Right cardiac atrium (tissue), 5 donors: ENCODE results near the gene CHERP. TPM values are rescaled to one million over a fixed set of nuclear protein-coding genes. Genes with fewer than 3 reads are reported as not detected.

Experiments
- ATAC-seq, 2 donors: fragments of 200-7000 bp; cut with Tn5 transposase; one replicate each; pipeline versions ENCODE4 v1.8.0 to v1.9.1; 2020; ENCODE audit warnings: moderate library complexity in 2 of 2, mild to moderate bottlenecking in 1 of 2
- DNase-seq, 3 donors: peaks; one replicate each; pipeline ENCODE4 v3.0.0-alpha.2; 2020
- H3K27ac ChIP-seq: one replicate; pipeline ENCODE4 v1.5.1; 2013; ENCODE audit warnings: mild to moderate bottlenecking, low read length, control low read depth, moderate library complexity
- H3K27me3 ChIP-seq: one replicate; pipeline ENCODE4 v1.6.1; 2013; ENCODE audit not compliant: control insufficient read depth, insufficient read depth
- H3K4me1 ChIP-seq: one replicate; pipeline ENCODE4 v1.6.1; 2013; ENCODE audit warnings: low read length; ENCODE audit not compliant: control insufficient read depth, insufficient read depth
- H3K4me3 ChIP-seq: one replicate; pipeline ENCODE4 v1.5.1; 2013; ENCODE audit warnings: low read length, control low read depth
- H3K9me3 ChIP-seq: one replicate; pipeline ENCODE4 v1.6.1; 2013; ENCODE audit warnings: low read length; ENCODE audit not compliant: control insufficient read depth
- WGBS: extraction: QIAGEN DNeasy Blood & Tissue Kit; methylation state at CpG from one replicate; pipeline ENCODE4 v1.1.7; 2013; 5-methylcytosine and 5-hydroxymethylcytosine counted together
- intact Hi-C, 4 donors: fragments of 100-400 bp; cut with DNase I; formaldehyde crosslinking; loops; one replicate each; pipeline versions ENCODE4 v1.11.0 to v1.14.0; 2022 to 2023
- polyA plus RNA-seq: library from polyadenylated mRNA; stranded (reverse); fragments of 200-250 nt; gene quantifications from one replicate; pipeline ENCODE4 v1.2.3, GENCODE V29; 2013
- total RNA-seq, 4 donors: library from RNA; stranded (reverse); fragmentation: NEBNext Ultra II Directional; extraction: Animal tissue kit (Norgen Biotek cat#: 25700); gene quantifications; one replicate each; pipeline ENCODE4 v1.2.1, GENCODE V29; 2021
- donor health status: healthy with polysubstance abuse.
- donor health status: DM: no; HTN: yes; CAD: no.
- donor health status: DM: no; HTN: no; CAD: no.
- donor health status: DM: no; HTN: yes; CAD: no; lungs with severe emphysema.
- donor health status: DM: yes; HTN: yes; CAD: no.

The CHERP gene
- total and polyA plus RNA-seq, 5 donors: 15.6 to 25.8 (median 20.7) TPM

DNA sequence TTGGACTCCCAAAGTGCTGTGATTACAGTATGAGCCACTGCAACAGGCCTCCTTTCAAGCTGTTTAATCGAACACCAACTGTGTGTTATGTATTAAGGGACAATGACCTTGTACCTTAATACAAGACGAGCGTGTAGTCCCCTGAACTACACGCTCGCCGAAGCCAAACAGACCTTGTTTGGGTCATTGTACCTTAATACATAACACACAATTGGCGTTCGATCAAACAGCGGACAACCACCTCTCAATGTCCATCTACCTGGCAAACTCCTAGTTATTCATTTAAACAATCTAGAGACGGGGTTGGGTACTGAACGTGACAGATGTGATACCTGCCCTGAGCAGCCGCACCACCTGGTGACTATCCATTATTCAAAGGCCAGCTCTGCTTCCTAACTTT is 1.3 kb downstream of the CHERP start:
- no peaks in the 10 kb centered on the region for H3K9me3 ChIP-seq
- 81% methylated on average over 12 of the region's 12 CpGs for WGBS
- H3K4me1 ChIP-seq: peaks cover 5% of the 10 kb centered on the region
- peak in 1 of 3 donors; percentile 35 for DNase-seq
- no peak for ATAC-seq
- peak overlapping the region; percentile 85 for H3K4me3 ChIP-seq
- no peaks in the 10 kb centered on the region for H3K27me3 ChIP-seq
- intact Hi-C loops: no loop called here
- no peak overlapping the region for H3K27ac ChIP-seq

- H3K27me3 ChIP-seq: no peaks in the 10 kb centered on the region
- intact Hi-C loops: no loop called here
- ATAC-seq (no peak), DNase-seq (peak in 2 of 3 donors; percentile 28 to 33)
- H3K27ac ChIP-seq: no peak overlapping the region
- peaks cover 5% of the 10 kb centered on the region for H3K4me1 ChIP-seq
- 87% methylated on average over 13 of the region's 13 CpGs for WGBS
- no peak overlapping the region for H3K4me3 ChIP-seq
- no peaks in the 10 kb centered on the region for H3K9me3 ChIP-seq
Measured at GRCh38 chr19:16537111-16537510, 5.1 kb downstream of the CHERP start.

GRCh38 chr19:16536130-16536529 is 6.1 kb downstream of the CHERP start:
- DNase-seq (peak in 1 of 3 donors; percentile 34), ATAC-seq (no peak)
- Histone ChIP-seq H3K9me3 (no peaks in the 10 kb centered on the region), H3K27ac (no peak overlapping the region), H3K4me3 (no peak overlapping the region), H3K4me1 (peaks cover 2% of the 10 kb centered on the region), H3K27me3 (no peaks in the 10 kb centered on the region)
- 92% methylated on average over 9 of the region's 9 CpGs for WGBS
- intact Hi-C loops: no loop called here

GRCh38 chr19:16535381-16535780 is 6.9 kb downstream of the CHERP start:
- H3K4me3 ChIP-seq: no peak overlapping the region
- intact Hi-C loops: no loop called here
- no peak for ATAC-seq

DNA sequence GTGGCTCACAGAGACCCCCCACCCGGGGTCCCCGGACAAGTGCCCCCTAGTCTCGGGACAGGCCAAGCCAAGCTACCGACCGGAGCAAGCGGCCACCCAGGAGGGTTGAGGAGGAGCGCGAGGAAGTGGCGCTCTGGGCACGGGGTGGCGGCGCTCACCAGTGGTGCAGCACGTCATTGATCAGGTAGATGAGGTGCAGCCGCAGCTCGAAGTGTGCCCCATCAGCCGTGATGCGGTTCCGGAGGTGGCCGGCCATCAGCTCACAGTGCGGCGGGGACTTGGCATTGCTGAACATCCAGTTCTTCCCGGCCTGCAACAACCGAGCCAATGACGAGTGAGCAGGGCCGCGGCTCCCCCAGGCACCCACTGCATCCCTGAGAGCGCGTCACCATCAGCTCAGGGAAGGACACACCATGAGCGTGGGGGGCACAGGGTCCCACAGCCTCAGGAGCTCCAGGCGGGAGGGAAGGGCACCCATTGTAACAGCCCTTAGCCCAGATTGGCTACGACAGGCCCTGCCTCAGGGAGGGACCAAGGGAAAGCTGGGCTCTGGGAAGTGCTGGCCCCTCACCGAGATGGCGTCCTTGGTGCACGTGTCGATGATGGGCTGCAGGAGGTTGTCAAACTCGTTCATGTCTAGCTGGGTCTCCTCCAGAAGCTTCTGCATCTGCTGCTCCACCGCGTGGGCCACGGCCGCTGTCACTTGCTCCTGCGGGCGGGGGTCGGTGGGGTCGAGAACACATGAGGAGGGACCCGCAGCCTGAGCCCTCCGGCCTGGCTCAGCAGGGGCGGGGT is 9.6 kb downstream of the CHERP start:
- Histone ChIP-seq H3K27ac (no peak overlapping the region), H3K4me1 (no peaks in the 10 kb centered on the region), H3K9me3 (no peaks in the 10 kb centered on the region), H3K4me3 (no peak overlapping the region), H3K27me3 (no peaks in the 10 kb centered on the region)
- intact Hi-C loops: no loop called here
- DNase-seq (peak in 1 of 3 donors; percentile 37), ATAC-seq (no peak)
- 87% methylated on average over 47 of the region's 47 CpGs for WGBS

More at GRCh38 chr19:16535381-16535780, 6.9 kb downstream of the CHERP start:
- no peaks in the 10 kb centered on the region for H3K27me3 ChIP-seq
- H3K9me3 ChIP-seq: no peaks in the 10 kb centered on the region
- no peaks in the 10 kb centered on the region for H3K4me1 ChIP-seq
- WGBS: 92% methylated on average over 18 of the region's 18 CpGs
- H3K27ac ChIP-seq: no peak overlapping the region
- DNase-seq: peak in 1 of 3 donors; percentile 42

- Histone ChIP-seq H3K27ac (no peak overlapping the region), H3K9me3 (no peaks in the 10 kb centered on the region), H3K27me3 (no peaks in the 10 kb centered on the region), H3K4me3 (no peak overlapping the region), H3K4me1 (no peaks in the 10 kb centered on the region)
- intact Hi-C loops: no loop called here
- ATAC-seq: no peak
- no peak for DNase-seq
- 97% methylated on average over 12 of the region's 12 CpGs for WGBS
Measured at GRCh38 chr19:16531380-16531669, 10.9 kb downstream of the CHERP start.

DNA sequence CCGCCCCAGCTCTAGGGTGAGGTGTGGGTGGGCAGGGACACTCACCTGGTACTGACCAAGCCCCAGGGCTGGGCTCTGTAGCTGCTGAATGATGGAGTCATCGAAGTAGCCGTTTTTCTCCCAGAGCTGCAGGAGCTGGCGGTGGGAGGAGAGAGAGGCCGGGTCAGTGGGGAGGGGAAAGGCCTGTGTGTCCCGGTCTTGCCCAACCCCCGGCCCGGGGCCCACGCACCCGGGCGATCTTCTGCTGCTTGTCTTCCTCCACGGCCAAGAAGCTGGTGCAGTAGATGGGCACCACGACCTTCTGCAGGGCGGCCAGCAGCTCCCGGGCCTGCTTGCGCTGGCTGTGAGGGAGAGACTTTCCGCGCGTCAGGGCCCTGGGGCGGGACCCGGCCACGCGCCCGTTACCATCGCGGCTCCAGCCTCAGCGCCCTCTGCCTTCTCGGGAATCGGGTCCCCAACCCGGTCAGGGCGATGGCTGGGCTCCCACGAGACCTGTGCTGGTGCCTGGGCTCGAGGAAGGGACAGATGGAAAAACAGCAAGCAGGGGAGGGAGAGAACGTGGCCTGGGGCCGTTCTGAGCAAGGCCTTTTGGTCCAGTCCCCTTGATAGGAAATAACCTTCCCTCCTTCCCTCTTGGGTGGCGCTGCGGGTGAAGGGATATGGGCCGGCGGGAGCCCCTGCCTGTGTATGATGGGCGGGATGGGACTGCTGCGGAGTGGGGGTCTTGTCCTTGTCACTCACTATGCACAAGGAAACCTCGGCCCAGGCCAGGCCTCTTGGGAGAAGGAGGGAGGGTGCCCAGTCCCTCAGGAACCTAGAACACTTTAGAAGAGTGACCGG is 11.5 kb downstream of the CHERP start:
- H3K4me3 ChIP-seq: no peak overlapping the region
- peak in 1 of 3 donors; percentile 40 for DNase-seq
- H3K4me1 ChIP-seq: no peaks in the 10 kb centered on the region
- H3K9me3 ChIP-seq: no peaks in the 10 kb centered on the region
- 90% methylated on average over 43 of the region's 43 CpGs for WGBS
- ATAC-seq: no peak
- H3K27ac ChIP-seq: no peak overlapping the region
- H3K27me3 ChIP-seq: no peaks in the 10 kb centered on the region
- intact Hi-C loops: no loop called here

DNA sequence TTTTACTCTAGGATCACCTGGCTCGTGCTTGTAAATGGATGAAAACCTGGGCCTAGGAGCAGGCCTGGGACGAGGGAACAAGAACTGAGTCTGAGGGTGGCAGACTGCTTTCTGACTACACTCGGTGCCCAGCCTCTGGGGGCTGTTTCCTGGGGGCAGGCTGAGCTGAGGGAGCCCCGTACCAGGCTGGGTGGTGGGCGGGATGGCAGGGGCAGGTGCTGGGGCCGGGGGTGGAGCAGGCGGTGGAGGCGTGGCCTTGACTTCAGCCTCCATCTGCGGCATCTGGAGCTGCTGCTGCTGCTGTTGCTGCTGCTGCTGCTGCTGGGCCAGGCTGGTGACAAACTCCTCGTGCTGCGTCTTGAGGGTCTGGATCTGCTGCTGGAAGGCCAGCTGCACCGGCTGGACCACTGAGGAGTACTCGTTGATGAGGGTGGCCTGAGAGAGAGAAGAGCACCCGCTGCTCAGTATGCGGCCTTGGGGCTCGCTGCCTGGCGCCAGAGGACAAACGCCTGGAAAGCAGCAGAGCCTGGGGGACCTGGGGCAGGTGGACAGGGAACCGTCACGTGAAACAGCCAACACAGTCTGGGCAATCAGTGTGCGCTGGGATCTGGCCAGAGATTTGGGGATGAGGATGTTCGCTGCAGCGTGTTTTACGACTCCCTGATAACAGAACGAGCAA is 12.6 kb downstream of the CHERP start:
- Histone ChIP-seq H3K4me3 (no peak overlapping the region), H3K27ac (no peak overlapping the region), H3K9me3 (no peaks in the 10 kb centered on the region), H3K27me3 (no peaks in the 10 kb centered on the region), H3K4me1 (no peaks in the 10 kb centered on the region)
- intact Hi-C loops: no loop called here
- 88% methylated on average over 25 of the region's 25 CpGs for WGBS
- no peak for DNase-seq
- no peak for ATAC-seq

DNA sequence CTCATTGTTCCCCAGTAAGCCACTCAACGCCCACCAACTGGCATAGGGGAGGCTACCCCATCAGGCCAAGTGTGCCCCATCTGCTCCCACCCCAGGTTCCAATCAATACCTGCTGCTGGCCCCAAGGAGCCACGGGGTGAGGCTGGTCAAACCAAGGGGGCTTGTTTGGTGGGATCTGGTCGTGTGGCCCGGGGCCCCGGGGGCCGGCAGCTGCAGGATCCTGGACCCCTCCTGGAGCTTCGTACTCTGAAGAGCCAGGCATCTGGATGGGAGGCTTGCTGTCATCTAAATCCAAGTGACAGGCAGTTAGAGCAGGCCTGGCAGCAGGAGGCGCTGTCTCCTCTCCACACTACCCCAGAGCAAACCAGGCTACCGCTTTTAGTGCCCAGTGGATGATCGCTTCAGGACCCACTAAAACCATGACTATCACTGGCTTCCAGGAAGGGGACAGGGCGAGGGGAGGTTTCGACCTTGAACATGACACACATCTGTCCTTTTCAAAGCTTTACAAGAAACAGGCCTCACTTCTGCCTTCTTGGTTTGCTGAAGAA is 14.2 kb downstream of the CHERP start:
- Histone ChIP-seq H3K9me3 (no peaks in the 10 kb centered on the region), H3K4me1 (no peaks in the 10 kb centered on the region), H3K4me3 (no peak overlapping the region), H3K27me3 (no peaks in the 10 kb centered on the region), H3K27ac (no peak overlapping the region)
- WGBS: 93% methylated on average over 12 of the region's 12 CpGs
- intact Hi-C loops: no loop called here
- ATAC-seq (no peak), DNase-seq (no peak)

DNA sequence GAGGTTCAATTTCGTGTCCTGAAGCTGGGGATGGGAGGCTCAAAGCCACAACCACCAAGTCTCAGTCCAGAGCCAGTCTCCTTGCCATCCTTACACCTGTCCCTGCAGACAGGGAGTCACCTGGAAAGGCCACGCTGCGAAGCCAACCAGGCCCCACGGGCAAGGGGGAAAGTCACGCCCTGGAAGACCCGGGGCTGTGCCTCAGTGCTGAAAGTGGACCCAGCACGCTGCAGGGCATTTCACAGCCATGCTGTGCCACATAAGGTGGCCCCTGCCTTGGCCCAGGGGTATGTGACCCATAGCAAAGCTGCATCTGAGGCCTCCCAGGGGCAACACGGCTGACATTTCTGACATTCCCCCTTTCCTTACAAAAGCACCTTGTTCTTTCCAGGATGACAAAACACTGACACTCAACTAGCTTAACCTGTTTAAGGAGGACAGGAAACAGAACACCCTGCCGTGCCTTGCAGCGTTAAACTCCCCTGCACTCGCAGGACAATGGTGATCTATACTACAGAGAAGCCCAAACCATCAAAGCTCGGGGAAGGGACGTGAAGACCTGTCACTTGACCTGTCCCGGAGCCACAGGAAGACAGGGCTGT is 14.8 kb downstream of the CHERP start:
- 83% methylated on average over 14 of the region's 14 CpGs for WGBS
- intact Hi-C loops: no loop called here
- Histone ChIP-seq H3K27me3 (no peaks in the 10 kb centered on the region), H3K4me3 (no peak overlapping the region), H3K9me3 (no peaks in the 10 kb centered on the region), H3K27ac (no peak overlapping the region), H3K4me1 (no peaks in the 10 kb centered on the region)
- no peak for DNase-seq
- ATAC-seq: no peak
